IMR-90 (cell line): ENCODE data around the gene SLC38A6. TPM values are rescaled to one million over a fixed set of nuclear protein-coding genes. Genes with fewer than 3 reads are reported as not detected.

Experiments
- ATAC-seq: fragments of 200-7000 bp; cut with Tn5 transposase; 2 replicates; pipeline ENCODE4 v1.9.1; 2020; ENCODE audit warnings: low read depth, mild to moderate bottlenecking, moderate library complexity
- BruUV-seq: library from RNA; stranded (reverse); fragments of 400-500 nt; replicated peaks from 2 replicates; lab custom pipeline; 2021; lab: Mats Ljungman, UMichigan
- CTCF ChIA-PET: fragments of 300-600 bp; formaldehyde crosslinking; extraction: SDS; loops from one replicate; lab custom pipeline; 2021; ENCODE audit warnings: antibody characterized with exemption; lab: Yijun Ruan, JAX
- POLR2A ChIA-PET: fragments of 300-600 bp; sonication (Branson Sonifier 250); formaldehyde crosslinking; loops from one replicate; lab custom pipeline; 2022; ENCODE audit warnings: antibody characterized with exemption; ENCODE audit not compliant: unreplicated experiment; lab: Charles Lee
- DNase-seq: peaks from one replicate; pipeline ENCODE4 v3.0.0; 2013
- H2AFZ ChIP-seq: replicated peaks from 2 replicates; pipeline ENCODE3; 2013; ENCODE audit warnings: low read length, mild to moderate bottlenecking; ENCODE audit not compliant: poor library complexity
- H2AK5ac ChIP-seq: 2 replicates; pipeline ENCODE4 v1.6.1; 2013; ENCODE audit warnings: low read depth, low read length, inconsistent platforms
- H2AK9ac ChIP-seq: replicated peaks from 2 replicates; pipeline ENCODE3; 2013; ENCODE audit warnings: mild to moderate bottlenecking, low read depth, low read length, moderate library complexity; ENCODE audit not compliant: poor library complexity
- H2BK120ac ChIP-seq: 2 replicates; pipeline ENCODE4 v1.6.1; 2013; ENCODE audit warnings: low read depth, low read length, inconsistent platforms
- H2BK15ac ChIP-seq: 3 replicates; pipeline ENCODE4 v1.6.1; 2013; ENCODE audit warnings: low read depth, low read length, inconsistent platforms
- H2BK20ac ChIP-seq: 2 replicates; pipeline ENCODE4 v1.6.1; 2013; ENCODE audit warnings: low read depth, mild to moderate bottlenecking, inconsistent platforms, low read length, moderate library complexity
- H2BK5ac ChIP-seq: 2 replicates; pipeline ENCODE4 v1.6.1; 2013; ENCODE audit warnings: mild to moderate bottlenecking, low read depth, low read length, inconsistent platforms; ENCODE audit not compliant: poor library complexity, severe bottlenecking
- H3K14ac ChIP-seq: replicated peaks from 2 replicates; pipeline ENCODE4 v1.6.1; 2013; ENCODE audit warnings: low read depth, low read length, inconsistent platforms
- H3K18ac ChIP-seq: 2 replicates; pipeline ENCODE4 v1.6.1; 2013; ENCODE audit warnings: low read depth, low read length, control low read depth
- H3K23ac ChIP-seq: 2 replicates; pipeline ENCODE4 v1.6.1; 2013; ENCODE audit warnings: low read depth, low read length, inconsistent platforms
- H3K27ac ChIP-seq: 2 replicates; pipeline ENCODE4 v1.5.1; 2013; ENCODE audit warnings: mild to moderate bottlenecking, control low read depth, low read length; ENCODE audit not compliant: insufficient read depth
- H3K27me3 ChIP-seq: 2 replicates; pipeline ENCODE4 v1.6.1; 2013; ENCODE audit warnings: low read length; ENCODE audit not compliant: control insufficient read depth, insufficient read depth
- H3K36me3 ChIP-seq: 2 replicates; pipeline ENCODE4 v1.6.1; 2013; ENCODE audit warnings: low read length, mixed read lengths; ENCODE audit not compliant: control insufficient read depth, insufficient read depth
- H3K4ac ChIP-seq: 2 replicates; pipeline ENCODE4 v1.6.1; 2013; ENCODE audit warnings: low read depth, low read length, inconsistent platforms
- H3K4me1 ChIP-seq: 2 replicates; pipeline ENCODE4 v1.6.1; 2013; ENCODE audit warnings: low read length, mixed read lengths; ENCODE audit not compliant: control insufficient read depth, insufficient read depth
- H3K4me2 ChIP-seq: 2 replicates; pipeline ENCODE4 v1.6.1; 2013; ENCODE audit warnings: low read depth, mild to moderate bottlenecking, control low read depth, low read length, moderate library complexity
- H3K4me3 ChIP-seq: 2 replicates; pipeline ENCODE4 v1.5.1; 2013; ENCODE audit warnings: low read depth, mild to moderate bottlenecking, control low read depth, low read length, moderate library complexity; ENCODE audit not compliant: insufficient read depth
- H3K56ac ChIP-seq: 2 replicates; pipeline ENCODE4 v1.6.1; 2013; ENCODE audit warnings: low read length, inconsistent platforms; ENCODE audit not compliant: insufficient read depth; ENCODE audit errors: extremely low read depth
- H3K79me1 ChIP-seq, 2 experiments: 2 replicates each; pipeline ENCODE4 v1.6.1; 2013; ENCODE audit warnings: low read length in 2 of 2, inconsistent platforms in 1 of 2, low read depth in 1 of 2
- H3K9ac ChIP-seq: 2 replicates; pipeline ENCODE4 v1.6.1; 2013; ENCODE audit warnings: low read depth, low read length, control low read depth
- H3K9me1 ChIP-seq: 2 replicates; pipeline ENCODE4 v1.6.1; 2013; ENCODE audit warnings: low read length, inconsistent platforms; ENCODE audit not compliant: insufficient read depth
- H3K9me3 ChIP-seq: 2 replicates; pipeline ENCODE4 v1.6.1; 2013; ENCODE audit warnings: low read length; ENCODE audit not compliant: control insufficient read depth, insufficient read depth
- H4K20me1 ChIP-seq: 2 replicates; pipeline ENCODE4 v1.6.1; 2013; ENCODE audit warnings: low read length, inconsistent platforms; ENCODE audit not compliant: insufficient read depth
- H4K5ac ChIP-seq: 2 replicates; pipeline ENCODE4 v1.6.1; 2013; ENCODE audit warnings: mild to moderate bottlenecking, low read depth, low read length, control low read depth
- H4K8ac ChIP-seq, 2 experiments: 2 replicates each; pipeline ENCODE4 v1.6.1; 2013; ENCODE audit warnings: low read depth in 2 of 2, low read length in 2 of 2, control low read depth in 1 of 2, inconsistent platforms in 1 of 2
- H4K91ac ChIP-seq: 2 replicates; pipeline ENCODE4 v1.6.1; 2013; ENCODE audit warnings: low read depth, low read length, inconsistent platforms; ENCODE audit not compliant: insufficient read depth
- BHLHE40 ChIP-seq: fragments of 150-350 bp; IDR thresholded peaks from 2 replicates; pipeline ENCODE4 v1.6.1; 2016; ENCODE audit warnings: mild to moderate bottlenecking, low read depth, low read length
- CEBPB ChIP-seq: IDR thresholded peaks from 2 replicates; pipeline ENCODE4 v1.6.1; 2012; ENCODE audit warnings: low read depth, low read length, improper control_type of control experiment
- CTCF ChIP-seq: conservative IDR thresholded peaks from 2 replicates; pipeline ENCODE4 v1.5.1; 2012; ENCODE audit warnings: mild to moderate bottlenecking, low read depth, low read length, improper control_type of control experiment
- ELK1 ChIP-seq: fragments of 150-350 bp; IDR thresholded peaks from 2 replicates; pipeline ENCODE4 v1.6.1; 2016; ENCODE audit warnings: low read depth, mild to moderate bottlenecking, low read length, moderate library complexity, borderline replicate concordance
- FOS ChIP-seq: fragments of 150-350 bp; IDR thresholded peaks from 2 replicates; pipeline ENCODE4 v1.6.1; 2016; ENCODE audit warnings: low read depth, low read length
- MAFK ChIP-seq: IDR thresholded peaks from 2 replicates; pipeline ENCODE4 v1.6.1; 2012; ENCODE audit warnings: low read depth, low read length, improper control_type of control experiment
- POLR2A ChIP-seq: IDR thresholded peaks from 2 replicates; pipeline ENCODE4 v1.6.1; 2012; ENCODE audit warnings: mild to moderate bottlenecking, low read depth, low read length
- RFX5 ChIP-seq: IDR thresholded peaks from 2 replicates; pipeline ENCODE4 v1.8.0; 2012; ENCODE audit warnings: low read depth, mild to moderate bottlenecking, low read length, moderate library complexity
- SMC3 ChIP-seq: fragments of 150-350 bp; IDR thresholded peaks from 2 replicates; pipeline ENCODE4 v1.6.1; 2016; ENCODE audit warnings: low read depth, mild to moderate bottlenecking, antibody characterized with exemption, low read length, moderate library complexity
- USF2 ChIP-seq: fragments of 150-350 bp; IDR thresholded peaks from 2 replicates; pipeline ENCODE4 v1.6.1; 2017; ENCODE audit warnings: mild to moderate bottlenecking, antibody characterized with exemption, low read length, low read depth
- WGBS, 2 experiments: methylation state at CpG; one replicate each; pipeline versions ENCODE4 v1.1.5 to v1.1.7; 2013; ENCODE audit warnings: missing lambda C conversion rate in 2 of 2; ENCODE audit not compliant: insufficient read length in 1 of 2; ENCODE audit errors: extremely low coverage in 2 of 2; 5-methylcytosine and 5-hydroxymethylcytosine counted together
- dilution Hi-C: fragments of 300-500 bp; cut with HindIII; formaldehyde crosslinking; loops from one replicate; pipeline ENCODE4 v1.14.3; 2018; ENCODE audit warnings: low sequenced_read_pairs; ENCODE audit not compliant: unreplicated experiment
- in situ Hi-C: fragments of 300-500 bp; cut with MboI; formaldehyde crosslinking; loops from 3 replicates; pipeline ENCODE4 v1.14.3; 2019; ENCODE audit warnings: low sequenced_read_pairs, inconsistent platforms, mixed read lengths
- intact Hi-C: fragments of 100-400 bp; cut with micrococcal nuclease; formaldehyde crosslinking; loops from 2 replicates; pipeline ENCODE4 v1.10.0; 2022
- polyA plus RNA-seq, 3 experiments: library from polyadenylated mRNA; depleted of rRNA; stranded (reverse); fragments of >200 nt; gene quantifications; 2 replicates each; pipeline ENCODE4 v1.2.3, GENCODE V29; 2012; ENCODE audit warnings: low replicate concordance in 1 of 3
- total RNA-seq: library from RNA; depleted of rRNA; stranded (reverse); fragments of >200 nt; gene quantifications from 2 replicates; pipeline ENCODE4 v1.2.3, GENCODE V29; 2012

The SLC38A6 gene
- total and polyA plus RNA-seq, 2 of the 4 experiments (the other 2 are of a cell fraction) = 15.5 to 18.3 TPM

- DNase-seq = no peak
- WGBS, 2 experiments = no CpG with 5 or more reads among the region's 3 CpGs
- Histone ChIP-seq H3K4me2 (no peak overlapping the region), H3K9me1 (peaks cover 3% of the 10 kb centered on the region; the same call in 1 of the 2 replicates), H3K56ac (no peak overlapping the region), H3K4me1 (peaks cover 7% of the 10 kb centered on the region), H3K4ac (no peak overlapping the region), H2AK9ac (no peak overlapping the region), H2AFZ (no peak overlapping the region), H3K4me3 (no peak overlapping the region), H2BK5ac (no peak overlapping the region), H4K8ac (no peak overlapping the region), H3K14ac (no peak overlapping the region), H2BK20ac (no peak overlapping the region), H4K20me1 (peaks cover 3% of the 10 kb centered on the region; the same call in 1 of the 2 replicates), H3K79me1 (peaks cover 5 to 13% of the 10 kb centered on the region in 2 experiments; a peak in 3 of 4 replicates), H3K27me3 (no peaks in the 10 kb centered on the region), H3K18ac (no peak overlapping the region), H2AK5ac (no peak overlapping the region), H2BK15ac (no peak overlapping the region), H4K91ac (no peak overlapping the region), H3K9me3 (no peaks in the 10 kb centered on the region), H4K5ac (no peak overlapping the region), H3K23ac (no peak overlapping the region), H3K36me3 (no peaks in the 10 kb centered on the region), H3K9ac (no peak overlapping the region), H2BK120ac (no peak overlapping the region), H3K27ac (no peak overlapping the region)
- in situ Hi-C loops = no loop called here
- BruUV-seq = no TSS peak
- ChIA-PET CTCF (no interaction called here), POLR2A (no interaction called here)
- no peak for TF ChIP-seq ELK1
- no peak for TF ChIP-seq SMC3
- no peak for TF ChIP-seq FOS
- no peak for TF ChIP-seq POLR2A
- no peak for TF ChIP-seq BHLHE40
- TF ChIP-seq CEBPB = no peak
- no peak for TF ChIP-seq MAFK
- TF ChIP-seq USF2 = no peak
- no peak for TF ChIP-seq RFX5
- TF ChIP-seq CTCF = no peak
- dilution Hi-C loops = no loop called here
- ATAC-seq = no peak
- intact Hi-C loops = no loop called here
These were observed 34.3 kb upstream of the SLC38A6 start for GRCh38 chr14:60946773-60947172.
